ENCODE results near the gene MUC4. TPM values are rescaled to one million over a fixed set of nuclear protein-coding genes. Genes with fewer than 3 reads are reported as not detected.

Gene MUC4
- total RNA-seq, 1 experiment from 2014 or later = not detected

DNA sequence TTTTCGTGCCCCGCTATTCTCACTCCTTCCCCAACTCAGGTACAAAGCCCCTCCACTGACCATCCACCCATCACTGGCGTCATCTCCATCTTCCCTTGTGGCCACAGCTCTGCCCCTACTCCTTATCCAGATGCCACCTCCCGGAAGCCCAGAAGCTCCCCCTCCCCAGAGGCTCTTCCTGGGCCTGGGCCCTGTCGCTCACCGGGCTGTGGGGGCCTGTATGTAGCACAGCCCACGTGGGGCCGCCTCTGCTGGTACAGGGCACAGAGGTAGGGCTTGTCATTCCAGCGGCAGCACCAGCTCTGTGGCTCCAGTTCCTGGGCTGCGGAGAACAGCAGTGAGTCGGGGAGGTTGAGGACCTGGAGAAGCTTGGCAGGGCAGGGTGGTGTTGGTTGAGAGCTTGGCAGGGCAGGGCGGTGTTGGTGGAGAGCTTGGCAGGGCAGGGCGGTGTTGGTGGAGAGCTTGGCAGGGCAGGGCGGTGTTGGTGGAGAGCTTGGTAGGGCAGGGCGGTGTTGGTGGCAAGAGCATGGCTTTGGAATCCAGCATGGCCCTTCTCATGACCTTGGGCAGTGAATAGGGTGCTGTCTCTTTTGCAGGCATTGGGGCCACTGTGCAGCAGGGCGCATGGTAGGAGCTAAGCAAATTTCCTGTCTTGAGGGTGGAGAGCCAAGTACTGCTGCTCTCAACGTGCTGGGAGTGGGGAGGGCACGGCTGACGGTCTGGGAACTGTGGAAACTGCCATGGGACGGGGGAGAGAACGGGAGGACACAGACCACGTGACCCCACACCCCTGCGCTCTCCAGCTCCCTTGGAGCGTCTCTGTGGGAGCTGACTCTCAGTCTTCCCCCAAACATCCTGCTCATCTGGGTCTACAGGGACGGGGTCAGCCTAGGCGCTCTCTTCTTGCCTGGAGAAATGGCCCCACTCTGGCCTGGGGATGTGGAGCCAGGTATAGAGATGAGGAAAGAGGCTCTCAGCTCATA lies 47.6 kb downstream of the MUC4 start:
- Histone ChIP-seq H3K4me2 (ENCODE audit: low read length) (no peak overlapping the region), H2AFZ (ENCODE audit: low read length) (no peak overlapping the region), H3F3A (ENCODE audit: low read length, unreplicated experiment) (no peaks in the 10 kb centered on the region), H3K9me2 (replicated peaks; ENCODE audit: low read length) (no peaks in the 10 kb centered on the region), H3K79me2 (ENCODE audit: low read length) (no peaks in the 10 kb centered on the region), H3K9me3 (ENCODE audit: low read length) (no peaks in the 10 kb centered on the region), H3K9ac (ENCODE audit: low read length) (no peak overlapping the region), H3K4me1 (ENCODE audit: insufficient read depth, low read length) (no peaks in the 10 kb centered on the region), H3K4me3 (ENCODE audit: low read length) (no peak overlapping the region), H3K27ac (ENCODE audit: low read length) (no peak overlapping the region), H4K20me1 (ENCODE audit: low read length) (no peaks in the 10 kb centered on the region), H3K27me3 (ENCODE audit: low read length) (0 out of 2 replicates have a peak, but pooled peaks cover 3% of the 10 kb centered on the region), H3K36me3 (ENCODE audit: low read depth, low read length) (no peaks in the 10 kb centered on the region)
- no peak for DNase-seq
- no peak for ATAC-seq
- intact Hi-C loops (cut with micrococcal nuclease) = no loop called here
- no peak for TF ChIP-seq EZH2phosphoT487 (IDR thresholded peaks at IDR 0.05; ENCODE audit: borderline replicate concordance, low read length)
- TF ChIP-seq, protein P1, sequence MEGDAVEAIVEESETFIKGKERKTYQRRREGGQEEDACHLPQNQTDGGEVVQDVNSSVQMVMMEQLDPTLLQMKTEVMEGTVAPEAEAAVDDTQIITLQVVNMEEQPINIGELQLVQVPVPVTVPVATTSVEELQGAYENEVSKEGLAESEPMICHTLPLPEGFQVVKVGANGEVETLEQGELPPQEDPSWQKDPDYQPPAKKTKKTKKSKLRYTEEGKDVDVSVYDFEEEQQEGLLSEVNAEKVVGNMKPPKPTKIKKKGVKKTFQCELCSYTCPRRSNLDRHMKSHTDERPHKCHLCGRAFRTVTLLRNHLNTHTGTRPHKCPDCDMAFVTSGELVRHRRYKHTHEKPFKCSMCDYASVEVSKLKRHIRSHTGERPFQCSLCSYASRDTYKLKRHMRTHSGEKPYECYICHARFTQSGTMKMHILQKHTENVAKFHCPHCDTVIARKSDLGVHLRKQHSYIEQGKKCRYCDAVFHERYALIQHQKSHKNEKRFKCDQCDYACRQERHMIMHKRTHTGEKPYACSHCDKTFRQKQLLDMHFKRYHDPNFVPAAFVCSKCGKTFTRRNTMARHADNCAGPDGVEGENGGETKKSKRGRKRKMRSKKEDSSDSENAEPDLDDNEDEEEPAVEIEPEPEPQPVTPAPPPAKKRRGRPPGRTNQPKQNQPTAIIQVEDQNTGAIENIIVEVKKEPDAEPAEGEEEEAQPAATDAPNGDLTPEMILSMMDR (conservative IDR thresholded peaks at IDR 0.05; ENCODE audit: low read depth, low read length) = no peak
- no peak for TF ChIP-seq EZH2 (IDR thresholded peaks at IDR 0.05; ENCODE audit: low read length, unreplicated experiment)
- ChIA-PET CTCF (no interaction called here), POLR2A (ENCODE audit: unreplicated experiment) (no interaction called here)
- no TSS peak for BruUV-seq (replicated peaks)

DNA sequence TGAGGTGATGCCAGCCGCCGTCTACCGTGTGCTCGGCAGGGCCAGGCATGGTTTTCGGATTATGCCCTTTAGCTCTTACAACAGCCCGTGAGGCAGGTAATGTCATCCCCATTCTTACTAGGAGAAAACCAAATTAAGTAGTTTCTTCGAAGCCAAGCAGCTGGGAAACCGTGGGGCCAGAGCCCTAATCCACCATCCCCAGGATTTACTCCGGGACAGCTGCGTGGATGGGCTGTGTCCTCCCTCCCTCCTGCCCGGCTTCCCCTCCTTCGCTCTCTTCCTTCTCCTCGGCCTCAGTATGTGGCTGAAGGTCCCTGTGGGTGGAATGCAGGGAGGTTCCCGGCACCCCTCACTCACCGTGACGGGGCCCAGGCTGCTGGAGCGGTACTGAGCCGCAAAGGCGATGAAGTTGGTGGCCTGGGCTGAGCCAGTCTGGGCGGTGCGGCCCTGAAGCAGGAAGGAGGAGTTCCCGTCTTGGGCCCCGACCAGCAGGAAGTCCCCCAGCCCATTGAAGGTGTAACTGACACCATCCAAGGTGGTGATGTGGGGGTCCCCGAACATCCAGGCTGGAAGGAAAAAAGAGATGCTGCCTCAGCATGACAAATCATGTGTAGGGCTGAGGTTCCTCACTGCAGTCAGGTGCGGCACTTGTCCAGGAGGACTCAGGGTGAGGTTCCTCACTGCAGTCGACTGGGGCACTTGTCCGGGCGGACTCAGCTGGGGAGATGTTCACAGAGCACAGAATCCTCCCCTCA lies 48.5 kb downstream of the MUC4 start:
- intact Hi-C loops (cut with micrococcal nuclease) = no loop called here
- ChIA-PET POLR2A (ENCODE audit: unreplicated experiment) (no interaction called here), CTCF (no interaction called here)
- Histone ChIP-seq H3K27me3 (ENCODE audit: low read length) (0 out of 2 replicates have a peak, but pooled peaks cover 7% of the 10 kb centered on the region), H4K20me1 (ENCODE audit: low read length) (no peaks in the 10 kb centered on the region), H3F3A (ENCODE audit: low read length, unreplicated experiment) (no peaks in the 10 kb centered on the region), H3K4me2 (ENCODE audit: low read length) (no peak overlapping the region), H3K9me2 (replicated peaks; ENCODE audit: low read length) (no peaks in the 10 kb centered on the region), H3K9me3 (ENCODE audit: low read length) (no peaks in the 10 kb centered on the region), H3K9ac (ENCODE audit: low read length) (no peak overlapping the region), H3K4me1 (ENCODE audit: insufficient read depth, low read length) (no peaks in the 10 kb centered on the region), H2AFZ (ENCODE audit: low read length) (no peak overlapping the region), H3K27ac (ENCODE audit: low read length) (no peak overlapping the region), H3K36me3 (ENCODE audit: low read depth, low read length) (no peaks in the 10 kb centered on the region), H3K4me3 (ENCODE audit: low read length) (no peak overlapping the region), H3K79me2 (ENCODE audit: low read length) (no peaks in the 10 kb centered on the region)
- no peak for ATAC-seq
- no peak for DNase-seq
- BruUV-seq (replicated peaks) = no TSS peak
- no peak for TF ChIP-seq EZH2 (IDR thresholded peaks at IDR 0.05; ENCODE audit: low read length, unreplicated experiment)
- no peak for TF ChIP-seq EZH2phosphoT487 (IDR thresholded peaks at IDR 0.05; ENCODE audit: borderline replicate concordance, low read length)
- TF ChIP-seq, protein P1 (conservative IDR thresholded peaks at IDR 0.05; ENCODE audit: low read depth, low read length) = no peak
